ENCODE results near the gene OBP2B.

OBP2B gene

DNA sequence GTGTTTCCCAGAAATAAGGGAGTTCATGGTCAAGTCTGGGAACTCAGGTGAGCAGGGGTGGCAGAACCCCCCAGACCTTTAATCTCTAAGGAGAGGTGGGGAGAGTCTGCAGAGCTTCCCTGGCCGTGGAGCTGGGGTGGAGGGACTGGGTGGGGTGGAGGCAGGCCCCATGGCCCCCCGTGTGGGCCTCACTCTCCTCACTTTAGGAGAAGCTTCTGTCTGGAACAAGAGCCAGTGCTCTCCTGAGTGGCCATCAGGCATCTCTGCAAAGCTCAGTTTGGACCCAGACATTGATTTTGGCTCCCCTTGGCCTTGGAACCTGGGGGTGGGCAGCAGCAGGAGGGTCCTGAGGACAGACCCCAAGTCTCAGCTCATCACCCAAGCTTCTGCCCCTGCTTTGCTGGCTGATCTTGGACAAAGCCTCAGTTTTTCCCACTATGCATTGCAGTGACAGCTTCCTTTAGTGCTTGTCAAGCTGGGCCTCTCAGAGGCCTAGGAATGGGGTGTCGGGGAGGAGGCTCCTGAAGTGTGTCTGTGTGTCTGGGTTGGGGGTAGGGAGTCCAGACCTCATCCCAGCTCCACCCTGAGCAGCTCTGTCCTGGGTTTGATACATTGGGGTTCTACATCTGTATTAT lies 41.8 kb downstream of the OBP2B start:
- Mint-ChIP-seq H3K36me3 (no peaks in the 10 kb centered on the region), H3K4me1 (peaks cover 8% of the 10 kb centered on the region), H3K4me3 (no peak overlapping the region), H3K27ac (no peak overlapping the region), H3K27me3 (peaks cover 69% of the 10 kb centered on the region), H3K9me3 (no peaks in the 10 kb centered on the region)
- DNase-seq = no peak
- CTCF ChIA-PET = interaction anchor here (0.9 to 2.0 kb wide), 4 partner anchors 8 to 203 kb away, joined by 3 to 7 read pairs (median 4); no protein-coding TSS in a partner anchor

DNA sequence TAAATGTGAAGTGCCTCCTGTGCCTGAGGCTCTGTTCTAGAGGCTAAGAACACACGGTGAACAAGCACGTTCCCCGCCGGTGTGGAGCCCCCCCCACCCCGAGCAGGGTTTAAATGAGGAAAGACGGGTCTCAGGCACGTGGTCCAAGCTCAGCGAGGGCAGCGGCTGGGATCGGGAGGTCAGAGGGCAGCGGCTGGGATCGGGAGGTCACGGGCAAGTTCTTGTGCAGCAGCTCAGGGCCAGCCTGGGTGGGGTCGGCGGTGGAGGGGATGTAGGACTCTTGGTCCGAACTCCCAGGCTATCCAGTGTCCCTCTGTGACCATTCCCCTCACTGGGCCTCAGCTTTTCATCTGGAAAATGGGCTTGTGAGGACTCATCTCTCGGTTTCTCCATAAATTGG lies 42.7 kb downstream of the OBP2B start:
- peaks cover 12% of the 10 kb centered on the region for H3K4me1 Mint-ChIP-seq
- CTCF ChIA-PET = interaction anchor here (0.9 kb wide), 1 partner anchor 204 kb away, joined by 3 read pairs; no protein-coding TSS in a partner anchor
- peaks cover 68% of the 10 kb centered on the region for H3K27me3 Mint-ChIP-seq
- H3K9me3 Mint-ChIP-seq = no peaks in the 10 kb centered on the region
- H3K27ac Mint-ChIP-seq = no peak overlapping the region
- no peaks in the 10 kb centered on the region for H3K36me3 Mint-ChIP-seq
- no peak overlapping the region for H3K4me3 Mint-ChIP-seq
- DNase-seq = no peak

DNA sequence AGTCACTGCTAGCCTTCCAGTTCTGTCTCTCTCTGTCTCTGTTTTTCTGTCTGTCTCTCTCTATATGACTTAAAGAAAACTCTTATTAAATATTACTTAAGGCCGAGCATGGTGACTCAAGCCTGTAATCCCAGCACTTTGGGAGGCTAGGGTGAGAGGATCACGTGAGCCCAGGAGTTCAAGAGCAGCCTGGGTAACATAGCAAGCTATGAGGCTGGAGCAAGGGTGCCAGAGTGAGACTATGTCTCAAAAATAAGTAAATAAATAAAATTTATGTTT lies 43.7 kb downstream of the OBP2B start:
- CTCF ChIA-PET = no interaction called here
- H3K27me3 Mint-ChIP-seq = peaks cover 60% of the 10 kb centered on the region
- H3K9me3 Mint-ChIP-seq = no peaks in the 10 kb centered on the region
- peaks cover 15% of the 10 kb centered on the region for H3K4me1 Mint-ChIP-seq
- no peak overlapping the region for H3K27ac Mint-ChIP-seq
- H3K4me3 Mint-ChIP-seq = no peak overlapping the region
- H3K36me3 Mint-ChIP-seq = no peaks in the 10 kb centered on the region
- DNase-seq = no peak

GRCh38 chr9:133164191-133164590 lies 44.9 kb downstream of the OBP2B start:
- Mint-ChIP-seq H3K27ac (no peak overlapping the region), H3K4me3 (peak overlapping the region; percentile 66), H3K4me1 (peaks cover 15% of the 10 kb centered on the region), H3K27me3 (peaks cover 60% of the 10 kb centered on the region), H3K9me3 (no peaks in the 10 kb centered on the region), H3K36me3 (no peaks in the 10 kb centered on the region)
- DNase-seq = no peak
- CTCF ChIA-PET = interaction anchor here (1.0 kb wide), 1 partner anchor 11 kb away, joined by 3 read pairs; no protein-coding TSS in a partner anchor

DNA sequence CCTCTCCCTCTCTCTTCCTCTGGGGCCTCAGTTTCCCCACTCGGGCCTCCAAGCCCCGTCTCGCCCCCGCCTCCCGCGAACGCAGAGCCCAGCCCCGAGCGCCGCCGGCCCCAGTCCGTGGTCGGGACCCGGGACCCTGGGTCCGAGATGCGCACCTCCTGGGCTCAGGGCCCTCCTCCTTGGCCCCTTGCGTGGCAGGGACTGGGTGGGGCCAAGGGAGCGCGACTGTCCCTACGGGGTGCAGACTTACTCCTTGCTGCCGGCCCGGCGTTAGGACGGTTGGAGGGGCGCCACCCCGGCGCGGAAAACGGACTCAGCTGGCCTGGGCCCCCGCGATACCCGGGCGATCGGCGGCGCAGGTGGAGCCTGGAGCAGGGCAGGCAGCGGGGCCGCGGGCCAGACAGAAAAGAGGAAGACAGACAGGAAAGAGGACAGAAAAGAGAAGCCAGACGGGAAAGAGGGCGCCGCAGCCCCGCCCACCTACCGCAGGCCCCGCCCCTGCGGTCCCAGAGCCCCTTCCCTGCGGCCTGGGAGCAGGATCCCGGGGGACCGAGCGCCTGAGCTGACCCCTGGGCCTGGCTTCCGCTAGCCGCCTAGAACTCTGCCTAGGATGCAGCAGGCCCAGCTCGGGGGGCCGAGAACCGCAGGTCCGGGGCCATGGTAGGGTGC lies 45.4 kb downstream of the OBP2B start, which contains the start of gene GBGT1:
Gene GBGT1 (minus strand): TSS at position 411 of the 669 bp plus-strand sequence. CDS start 1,502 bp downstream, outside the sequence.
- Mint-ChIP-seq H3K4me3 (peak within 1 kb of the TSS; percentile 66), H3K27ac (no peak within 1 kb of the TSS), H3K4me1 (peaks cover 15% of the 10 kb centered on the region), H3K27me3 (peaks cover 58% of the 10 kb centered on the region), H3K36me3 (no peaks in the 10 kb centered on the region), H3K9me3 (no peaks in the 10 kb centered on the region)
- DNase-seq = peak; percentile 58
- CTCF ChIA-PET = interaction anchor here (1.0 kb wide), 1 partner anchor 12 kb away, joined by 3 read pairs; no protein-coding TSS in a partner anchor

- Mint-ChIP-seq H3K9me3 (no peaks in the 10 kb centered on the region), H3K4me1 (peaks cover 15% of the 10 kb centered on the region), H3K4me3 (peak overlapping the region; percentile 41), H3K27me3 (peaks cover 53% of the 10 kb centered on the region), H3K36me3 (no peaks in the 10 kb centered on the region), H3K27ac (no peak overlapping the region)
- CTCF ChIA-PET = interaction anchor here (1.0 kb wide), 1 partner anchor 12 kb away, joined by 3 read pairs; no protein-coding TSS in a partner anchor
- DNase-seq = no peak
Observed at GRCh38 chr9:133162861-133163503, 46.1 kb downstream of the OBP2B start.

DNA sequence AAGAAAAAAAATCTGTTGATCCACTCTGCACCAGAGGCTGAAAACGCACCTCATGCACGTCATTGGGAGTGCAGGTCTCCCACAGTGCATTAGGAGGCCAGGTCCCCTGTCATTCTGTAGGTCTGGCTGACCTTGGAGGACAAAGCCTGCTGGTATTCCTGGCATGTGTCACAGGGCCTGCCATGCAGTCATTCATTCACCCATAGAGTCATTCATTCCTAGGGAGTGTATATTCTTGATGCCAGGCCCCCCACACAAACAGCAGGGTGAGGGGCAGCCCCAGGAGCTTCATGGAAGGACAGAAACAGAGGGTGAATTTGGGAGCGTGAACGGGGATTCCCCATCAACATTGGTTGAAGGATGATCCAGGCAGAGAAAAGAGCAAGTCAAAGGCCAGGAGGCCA lies 47.5 kb downstream of the OBP2B start:
- H3K4me1 Mint-ChIP-seq = peaks cover 15% of the 10 kb centered on the region
- H3K9me3 Mint-ChIP-seq = no peaks in the 10 kb centered on the region
- H3K36me3 Mint-ChIP-seq = no peaks in the 10 kb centered on the region
- no peak overlapping the region for H3K4me3 Mint-ChIP-seq
- H3K27me3 Mint-ChIP-seq = peaks cover 46% of the 10 kb centered on the region
- CTCF ChIA-PET = interaction anchor here (1.3 to 1.6 kb wide), 3 partner anchors 11 to 140 kb away, joined by 5 to 7 read pairs (median 5); no protein-coding TSS in a partner anchor
- no peak overlapping the region for H3K27ac Mint-ChIP-seq
- no peak for DNase-seq

GRCh38 chr9:133160742-133161546 lies 48.1 kb downstream of the OBP2B start:
- Mint-ChIP-seq H3K4me3 (no peak overlapping the region), H3K4me1 (peaks cover 15% of the 10 kb centered on the region), H3K27ac (no peak overlapping the region), H3K27me3 (peaks cover 40% of the 10 kb centered on the region), H3K9me3 (no peaks in the 10 kb centered on the region), H3K36me3 (no peaks in the 10 kb centered on the region)
- DNase-seq = peak; percentile 61
- CTCF ChIA-PET = interaction anchor here (1.3 to 1.6 kb wide), 3 partner anchors 10 to 139 kb away, joined by 5 to 7 read pairs (median 5); no protein-coding TSS in a partner anchor

GRCh38 chr9:133158695-133159094 lies 50.4 kb downstream of the OBP2B start:
- CTCF ChIA-PET = interaction anchor here (1.1 to 1.8 kb wide), 2 partner anchors 9 to 28 kb away, joined by 4 to 7 read pairs; no protein-coding TSS in a partner anchor
- peaks cover 18% of the 10 kb centered on the region for H3K27me3 Mint-ChIP-seq
- DNase-seq = no peak
- no peaks in the 10 kb centered on the region for H3K9me3 Mint-ChIP-seq
- peaks cover 12% of the 10 kb centered on the region for H3K4me1 Mint-ChIP-seq
- H3K27ac Mint-ChIP-seq = no peak overlapping the region
- H3K36me3 Mint-ChIP-seq = no peaks in the 10 kb centered on the region
- H3K4me3 Mint-ChIP-seq = no peak overlapping the region
